DND-41 (cell line): ENCODE results near the gene CNOT6L.

Experiments used
- ATAC-seq: fragments of 200-7000 bp; cut with Tn5 transposase; 3 replicates; pipeline ENCODE4 v1.9.1; 2021; ENCODE audit warnings: low read depth; ENCODE audit not compliant: insufficient read depth
- DNase-seq: peaks from one replicate; pipeline ENCODE4 v3.0.0-alpha.2; 2020
- H2AFZ ChIP-seq: 2 replicates; pipeline ENCODE4 v1.6.0; 2012; ENCODE audit warnings: low read depth, low read length
- H3K27ac ChIP-seq: 2 replicates; pipeline ENCODE4 v1.5.1; 2012; ENCODE audit warnings: low read length, inconsistent platforms
- H3K27me3 ChIP-seq: fragments of 200-600 bp; sonication (generic); 2 replicates; pipeline ENCODE4 v1.6.0; 2012; ENCODE audit warnings: low read length, mild to moderate bottlenecking, inconsistent platforms; ENCODE audit not compliant: insufficient read depth, poor library complexity
- H3K36me3 ChIP-seq: 2 replicates; pipeline ENCODE4 v1.5.1; 2012; ENCODE audit warnings: low read length, inconsistent platforms; ENCODE audit not compliant: insufficient read depth
- H3K4me1 ChIP-seq: 2 replicates; pipeline ENCODE4 v1.5.1; 2012; ENCODE audit warnings: mild to moderate bottlenecking, low read length; ENCODE audit not compliant: insufficient read depth
- H3K4me2 ChIP-seq: 2 replicates; pipeline ENCODE4 v1.6.0; 2012; ENCODE audit warnings: mild to moderate bottlenecking, moderate library complexity, low read length, inconsistent platforms; ENCODE audit not compliant: insufficient read depth
- H3K4me3 ChIP-seq, 2 experiments: fragments of 200-600 bp in 1 of 2; shearing (Covaris generic) in 1 of 2; 2 replicates each; pipeline ENCODE4 v1.5.1; 2012 to 2016; ENCODE audit warnings: inconsistent platforms in 2 of 2, low read length in 2 of 2, mild to moderate bottlenecking in 2 of 2, low read depth in 1 of 2, moderate library complexity in 1 of 2
- H3K79me2 ChIP-seq: 2 replicates; pipeline ENCODE4 v1.6.0; 2012; ENCODE audit warnings: low read length, inconsistent platforms; ENCODE audit not compliant: insufficient read depth
- H3K9ac ChIP-seq: 2 replicates; pipeline ENCODE4 v1.6.0; 2012; ENCODE audit warnings: low read depth, mild to moderate bottlenecking, inconsistent platforms, low read length, moderate library complexity
- H3K9me3 ChIP-seq: 2 replicates; pipeline ENCODE4 v1.5.1; 2012; ENCODE audit warnings: low read length, moderate library complexity, mild to moderate bottlenecking, inconsistent platforms; ENCODE audit not compliant: insufficient read depth, severe bottlenecking
- H4K20me1 ChIP-seq: 2 replicates; pipeline ENCODE4 v1.6.0; 2012; ENCODE audit warnings: low read length; ENCODE audit not compliant: insufficient read depth
- EZH2 ChIP-seq: IDR thresholded peaks from 3 replicates; pipeline ENCODE4 v1.6.1; 2012; ENCODE audit warnings: borderline replicate concordance, low read depth, mild to moderate bottlenecking, moderate library complexity, low read length, inconsistent platforms; ENCODE audit not compliant: severe bottlenecking
- TF ChIP-seq, protein P1 (sequence below): IDR thresholded peaks from 2 replicates; pipeline ENCODE4 v1.5.1; 2012; ENCODE audit warnings: borderline replicate concordance, low read length, moderate library complexity, mild to moderate bottlenecking; ENCODE audit not compliant: poor library complexity, severe bottlenecking; ENCODE audit errors: extremely low read depth

The CNOT6L gene

DNA sequence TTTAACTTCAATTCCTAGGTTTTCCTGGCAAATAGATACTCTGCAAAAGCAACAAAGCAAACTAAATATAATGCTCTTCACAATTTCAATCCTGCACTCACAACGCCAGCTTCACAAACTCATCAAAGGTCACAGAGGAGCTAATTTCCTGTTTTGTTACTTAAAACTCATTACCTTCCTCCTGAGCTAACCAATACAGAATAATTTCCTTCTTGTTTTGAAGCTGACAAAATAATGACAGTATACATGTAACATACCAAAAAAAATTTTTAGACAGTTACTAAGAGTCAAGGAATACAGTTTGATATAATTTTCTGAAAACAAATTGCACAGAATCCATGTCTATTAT, 17.9 kb downstream of the CNOT6L start:
- Histone ChIP-seq H3K4me1 (peaks cover 11% of the 10 kb centered on the region), H3K4me2 (no peak overlapping the region), H2AFZ (no peak overlapping the region), H3K9me3 (no peaks in the 10 kb centered on the region), H3K9ac (no peak overlapping the region), H3K79me2 (peaks cover 99% of the 10 kb centered on the region), H4K20me1 (peaks cover 57% of the 10 kb centered on the region), H3K27me3 (no peaks in the 10 kb centered on the region), H3K36me3 (peaks cover under 1% of the 10 kb centered on the region), H3K27ac (peak overlapping the region; percentile 6; the same call in 1 of the 2 replicates), H3K4me3 (no peak overlapping the region)
- ATAC-seq, result peak; percentile 63
- no peak for TF ChIP-seq EZH2
- TF ChIP-seq, protein P1, sequence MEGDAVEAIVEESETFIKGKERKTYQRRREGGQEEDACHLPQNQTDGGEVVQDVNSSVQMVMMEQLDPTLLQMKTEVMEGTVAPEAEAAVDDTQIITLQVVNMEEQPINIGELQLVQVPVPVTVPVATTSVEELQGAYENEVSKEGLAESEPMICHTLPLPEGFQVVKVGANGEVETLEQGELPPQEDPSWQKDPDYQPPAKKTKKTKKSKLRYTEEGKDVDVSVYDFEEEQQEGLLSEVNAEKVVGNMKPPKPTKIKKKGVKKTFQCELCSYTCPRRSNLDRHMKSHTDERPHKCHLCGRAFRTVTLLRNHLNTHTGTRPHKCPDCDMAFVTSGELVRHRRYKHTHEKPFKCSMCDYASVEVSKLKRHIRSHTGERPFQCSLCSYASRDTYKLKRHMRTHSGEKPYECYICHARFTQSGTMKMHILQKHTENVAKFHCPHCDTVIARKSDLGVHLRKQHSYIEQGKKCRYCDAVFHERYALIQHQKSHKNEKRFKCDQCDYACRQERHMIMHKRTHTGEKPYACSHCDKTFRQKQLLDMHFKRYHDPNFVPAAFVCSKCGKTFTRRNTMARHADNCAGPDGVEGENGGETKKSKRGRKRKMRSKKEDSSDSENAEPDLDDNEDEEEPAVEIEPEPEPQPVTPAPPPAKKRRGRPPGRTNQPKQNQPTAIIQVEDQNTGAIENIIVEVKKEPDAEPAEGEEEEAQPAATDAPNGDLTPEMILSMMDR, result no peak
- DNase-seq, result no peak

DNA sequence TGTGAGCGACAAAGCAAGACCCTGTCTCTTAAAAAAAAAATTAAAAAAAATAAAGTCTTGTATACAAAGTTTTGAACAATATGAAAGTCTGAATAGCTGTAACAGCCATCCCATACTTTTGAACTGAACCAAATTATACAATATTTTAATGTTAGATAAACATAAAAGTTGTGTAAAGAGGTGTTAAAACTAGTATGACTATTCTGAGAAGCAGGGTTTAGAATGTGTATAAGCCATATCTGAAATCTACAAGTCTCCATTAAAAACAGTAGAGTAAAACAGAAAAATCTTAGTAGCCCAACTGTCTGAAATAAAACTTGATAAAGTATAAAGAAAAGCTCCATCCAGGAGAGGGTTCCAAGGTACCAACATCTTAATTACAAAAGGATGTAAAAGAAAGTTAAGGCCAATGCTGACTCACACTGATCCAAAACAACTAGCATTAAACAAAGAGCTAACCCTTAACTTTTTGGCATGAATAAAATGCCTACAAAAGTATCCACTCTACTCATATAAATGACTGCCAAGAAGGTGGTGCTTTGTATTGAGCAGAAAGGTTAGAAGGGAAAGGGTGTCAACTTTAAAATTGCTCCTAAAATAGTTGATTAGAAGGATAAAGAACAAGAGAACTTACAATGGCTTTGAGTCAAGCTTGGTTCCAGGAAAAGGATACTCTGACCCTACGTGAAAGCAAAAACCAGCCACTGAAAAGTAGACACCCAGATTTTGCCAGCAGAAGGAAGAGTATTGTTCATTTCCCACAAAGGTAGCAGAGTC, 18.5 kb downstream of the CNOT6L start:
- H3K79me2 ChIP-seq, result peaks cover 100% of the 10 kb centered on the region
- peaks cover 59% of the 10 kb centered on the region for H4K20me1 ChIP-seq
- ATAC-seq (peak; percentile 53), DNase-seq (no peak)
- H3K4me3 ChIP-seq, result no peak overlapping the region
- no peak overlapping the region for H2AFZ ChIP-seq
- H3K9me3 ChIP-seq, result no peaks in the 10 kb centered on the region
- H3K36me3 ChIP-seq, result peaks cover 2% of the 10 kb centered on the region
- no peaks in the 10 kb centered on the region for H3K27me3 ChIP-seq
- no peak for TF ChIP-seq EZH2
- TF ChIP-seq, protein P1, result no peak
- H3K27ac ChIP-seq, result peak overlapping the region; percentile 6; the same call in 1 of the 2 replicates
- H3K4me1 ChIP-seq, result peaks cover 11% of the 10 kb centered on the region
- H3K4me2 ChIP-seq, result no peak overlapping the region
- H3K9ac ChIP-seq, result no peak overlapping the region

DNA sequence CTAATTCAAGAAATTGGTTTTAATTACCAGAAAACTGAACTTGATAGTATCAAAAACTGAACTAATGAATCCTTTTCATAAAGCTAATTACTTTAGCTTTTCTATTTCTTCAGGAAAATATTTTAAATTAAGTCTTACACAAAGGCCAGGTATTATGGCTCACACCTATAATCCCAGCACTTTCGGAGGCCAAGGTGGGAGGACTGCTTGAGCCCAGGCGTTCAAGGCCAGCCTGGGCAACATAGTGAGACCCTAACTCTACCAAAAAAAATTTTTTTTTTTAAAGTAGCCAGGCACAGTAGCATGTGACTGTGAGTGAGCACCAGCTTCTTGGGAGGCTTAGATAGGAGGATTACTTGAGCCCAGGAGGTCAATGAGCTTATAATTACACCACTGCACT, 19.1 kb downstream of the CNOT6L start:
- no peak overlapping the region for H3K4me3 ChIP-seq
- H2AFZ ChIP-seq, result no peak overlapping the region
- peaks cover 100% of the 10 kb centered on the region for H3K79me2 ChIP-seq
- peaks cover 2% of the 10 kb centered on the region for H3K36me3 ChIP-seq
- no peaks in the 10 kb centered on the region for H3K27me3 ChIP-seq
- no peak overlapping the region for H3K27ac ChIP-seq
- H3K4me2 ChIP-seq, result no peak overlapping the region
- no peaks in the 10 kb centered on the region for H3K9me3 ChIP-seq
- no peak for ATAC-seq
- peaks cover 11% of the 10 kb centered on the region for H3K4me1 ChIP-seq
- DNase-seq, result no peak
- H4K20me1 ChIP-seq, result peaks cover 60% of the 10 kb centered on the region
- TF ChIP-seq EZH2, result no peak
- TF ChIP-seq, protein P1, result no peak
- no peak overlapping the region for H3K9ac ChIP-seq

DNA sequence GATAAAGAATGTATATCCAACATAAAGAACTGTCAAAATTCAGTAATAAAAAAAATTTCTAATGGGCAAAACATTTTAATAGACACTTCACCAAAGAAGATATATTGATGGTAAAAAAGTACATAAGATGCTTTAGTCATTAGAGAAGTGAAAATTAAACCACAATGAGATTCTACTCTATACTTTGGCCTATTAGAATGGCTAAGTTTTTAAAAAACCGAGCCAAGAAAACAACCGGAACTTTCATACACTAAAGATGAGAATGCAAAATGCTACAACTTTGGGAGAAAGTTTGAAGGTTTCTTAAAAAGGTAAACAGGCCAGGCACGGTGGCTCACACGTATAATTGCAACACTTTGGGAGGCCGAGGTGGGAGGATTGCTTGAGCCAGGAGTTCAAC, 20.8 kb downstream of the CNOT6L start:
- H3K4me2 ChIP-seq, result no peak overlapping the region
- H3K4me1 ChIP-seq, result peaks cover 11% of the 10 kb centered on the region
- H3K36me3 ChIP-seq, result peaks cover 2% of the 10 kb centered on the region
- ATAC-seq, result no peak
- no peaks in the 10 kb centered on the region for H3K27me3 ChIP-seq
- H2AFZ ChIP-seq, result no peak overlapping the region
- no peak for DNase-seq
- peaks cover 100% of the 10 kb centered on the region for H3K79me2 ChIP-seq
- peaks cover 55% of the 10 kb centered on the region for H4K20me1 ChIP-seq
- H3K9me3 ChIP-seq, result no peaks in the 10 kb centered on the region
- no peak overlapping the region for H3K4me3 ChIP-seq
- TF ChIP-seq, protein P1, result no peak
- no peak for TF ChIP-seq EZH2
- H3K9ac ChIP-seq, result no peak overlapping the region
- H3K27ac ChIP-seq, result no peak overlapping the region
